Measurements from ENCODE around the gene SRP14. TPM values are rescaled to one million over a fixed set of nuclear protein-coding genes. Genes with fewer than 3 reads are reported as not detected.

The SRP14 gene
- total RNA-seq, 4 donors from 2014 or later = 177 to 369 (median 237) TPM

GRCh38 chr15:40070166-40070557, 31.2 kb upstream of the SRP14 start:
- intact Hi-C loops (cut with DNase I) = no loop called here
- peaks cover 22 to 45% (median 22%) of the 10 kb centered on the region in 3 donors for H3K4me1 ChIP-seq
- peaks cover 0 to 24% (median 0%) of the 10 kb centered on the region in 4 donors for H3K27me3 ChIP-seq
- 44 to 80% methylated on average over 1 to 3 of the region's 5 CpGs for WGBS, 2 donors
- no peaks in the 10 kb centered on the region for H3K36me3 ChIP-seq
- TF ChIP-seq POLR2A (IDR thresholded peaks at IDR 0.05) (no peak), CTCF (IDR thresholded peaks at IDR 0.05) (no peak)
- no peak overlapping the region for H3K4me3 ChIP-seq
- peak overlapping the region in 1 of 4 donors; percentile 65 for H3K27ac ChIP-seq
- H3K9me3 ChIP-seq = no peaks in the 10 kb centered on the region
- DNase-seq = no peak

DNA sequence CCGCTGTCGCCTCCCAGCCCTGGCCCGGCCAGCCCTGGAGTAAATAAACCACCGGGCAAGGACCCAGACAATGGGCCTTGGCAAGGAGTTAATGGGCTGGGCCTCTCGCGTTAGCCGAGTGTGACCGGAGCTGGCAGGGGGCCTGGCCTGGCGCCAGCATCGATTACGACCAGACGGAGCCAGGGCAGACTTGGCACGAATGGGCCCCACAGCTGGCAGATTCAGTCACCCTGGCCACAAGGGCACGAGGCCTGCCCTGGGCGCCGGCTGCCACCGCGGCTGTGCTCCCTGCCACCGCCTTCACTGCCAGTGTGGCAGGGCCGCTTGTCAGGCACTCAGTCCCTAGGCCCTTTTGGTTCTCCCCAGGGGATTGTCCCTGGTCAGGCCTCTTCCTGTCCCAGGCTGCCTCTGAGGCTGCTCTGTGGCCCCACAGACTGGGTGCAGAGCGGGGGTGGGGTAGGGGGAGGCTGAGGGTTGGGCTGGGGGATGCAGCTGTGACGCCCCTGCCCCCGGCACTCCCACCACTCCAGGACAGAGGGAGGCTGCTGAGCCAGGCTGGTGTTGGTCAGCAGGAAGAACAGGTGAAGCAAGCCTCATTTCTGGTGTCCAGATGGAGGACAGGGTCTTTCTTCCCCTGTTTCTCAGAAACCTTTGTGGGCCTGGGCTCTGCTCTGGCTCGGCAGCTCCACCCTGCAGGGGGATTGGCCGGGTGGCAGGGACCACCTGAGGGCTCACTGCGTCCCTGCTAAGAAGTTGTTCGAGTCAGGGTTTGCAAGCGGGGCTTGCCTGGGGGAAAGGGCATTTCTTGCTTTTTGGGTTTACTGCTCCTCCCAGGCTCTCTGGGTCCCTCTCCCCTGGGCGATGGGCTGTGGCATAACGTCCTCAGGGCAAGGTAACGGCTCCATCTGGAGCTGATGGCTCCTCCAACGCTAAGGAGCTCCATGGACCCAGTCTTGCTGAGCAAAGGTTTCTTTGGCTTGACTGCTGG, 30.5 kb upstream of the SRP14 start:
- 24 to 76% methylated on average over 5 to 19 of the region's 32 CpGs for WGBS, 2 donors

GRCh38 chr15:40067921-40068624, 29.1 kb upstream of the SRP14 start:
- DNase-seq = no peak
- peaks cover 23 to 63% (median 28%) of the 10 kb centered on the region in 3 donors for H3K4me1 ChIP-seq
- peak overlapping the region in 1 of 4 donors; percentile 65 for H3K27ac ChIP-seq
- peaks cover 0 to 30% (median 0%) of the 10 kb centered on the region in 4 donors for H3K27me3 ChIP-seq
- H3K4me3 ChIP-seq = no peak overlapping the region
- TF ChIP-seq POLR2A (IDR thresholded peaks at IDR 0.05) (no peak), CTCF (IDR thresholded peaks at IDR 0.05) (no peak)
- WGBS, 2 donors = 69 to 73% methylated on average over 6 of the region's 6 CpGs
- H3K36me3 ChIP-seq = no peaks in the 10 kb centered on the region
- no peaks in the 10 kb centered on the region for H3K9me3 ChIP-seq
- intact Hi-C loops (cut with DNase I) = no loop called here

More for the DNA sequence above, 30.5 kb upstream of the SRP14 start:
- Histone ChIP-seq H3K9me3 (no peaks in the 10 kb centered on the region), H3K36me3 (no peaks in the 10 kb centered on the region), H3K4me1 (peaks cover 19 to 49% (median 23%) of the 10 kb centered on the region in 3 donors), H3K4me3 (peak overlapping the region in 1 of 4 donors; percentile 31), H3K27me3 (peaks cover 0 to 31% (median 0%) of the 10 kb centered on the region in 4 donors), H3K27ac (peak overlapping the region; percentile 25 to 72 (median 64))
- DNase-seq = no peak
- TF ChIP-seq CTCF (IDR thresholded peaks at IDR 0.05) (peak in 1 of 6 experiments; percentile 22), POLR2A (IDR thresholded peaks at IDR 0.05) (no peak)
- intact Hi-C loops (cut with DNase I) = no loop called here

- DNase-seq = no peak
- no peak overlapping the region for H3K27ac ChIP-seq
- H3K36me3 ChIP-seq = no peaks in the 10 kb centered on the region
- WGBS, 2 donors = 62 to 68% methylated on average over 5 of the region's 5 CpGs
- H3K9me3 ChIP-seq = no peaks in the 10 kb centered on the region
- no peak overlapping the region for H3K4me3 ChIP-seq
- H3K27me3 ChIP-seq = peaks cover 0 to 24% (median 0%) of the 10 kb centered on the region in 4 donors
- peaks cover 20 to 57% (median 25%) of the 10 kb centered on the region in 3 donors for H3K4me1 ChIP-seq
- intact Hi-C loops (cut with DNase I) = no loop called here
- TF ChIP-seq POLR2A (IDR thresholded peaks at IDR 0.05) = no peak
- TF ChIP-seq CTCF (IDR thresholded peaks at IDR 0.05) = no peak
These were observed 27.6 kb upstream of the SRP14 start for GRCh38 chr15:40066589-40066988.
